VCaP (cell line): ENCODE data around the gene LTB4R.
A peak's percentile ranks its signal among the peaks of the same experiment; 100 is the strongest.

Experiments
- H3K27ac ChIP-seq: fragments of 450-650 bp; 2 replicates; pipeline ENCODE4 v1.5.1; 2017
- TF ChIP-seq, protein P1 (sequence below): fragments of 450-650 bp; conservative IDR thresholded peaks from 2 replicates; pipeline ENCODE4 v1.5.1; 2017; ENCODE audit warnings: mild to moderate bottlenecking, moderate library complexity

Gene LTB4R

DNA sequence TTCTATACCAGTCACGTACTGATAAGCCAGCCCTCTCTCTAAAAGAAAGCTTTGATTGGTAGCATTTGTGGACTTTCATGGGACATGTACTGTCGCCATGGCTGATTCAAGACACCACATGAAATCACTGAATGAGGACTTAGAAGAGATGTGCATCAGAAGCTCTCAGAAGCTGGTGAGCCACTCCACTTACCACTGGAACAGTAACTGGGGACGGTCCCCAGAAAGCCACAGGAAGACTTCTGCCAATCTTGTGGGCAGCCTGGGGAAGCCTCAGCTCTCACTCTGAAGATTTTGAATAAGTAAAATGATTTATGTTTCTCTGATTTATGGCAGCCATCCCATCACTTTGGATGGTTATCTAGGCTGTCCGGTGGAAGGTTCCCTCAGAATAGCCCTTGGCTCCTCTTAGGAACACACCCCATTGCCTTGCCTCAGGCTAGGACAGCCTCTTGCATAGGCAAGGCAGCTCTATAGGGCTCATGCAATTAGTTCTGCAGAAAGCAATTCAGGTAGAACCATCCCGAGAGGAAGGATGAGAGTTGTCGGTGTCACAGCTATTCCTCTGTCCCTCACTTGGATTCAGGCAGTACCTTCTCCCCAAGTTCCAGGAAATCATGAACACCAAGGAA is 21.5 kb upstream of the LTB4R start:
- H3K27ac ChIP-seq: no peak overlapping the region
- TF ChIP-seq, protein P1, sequence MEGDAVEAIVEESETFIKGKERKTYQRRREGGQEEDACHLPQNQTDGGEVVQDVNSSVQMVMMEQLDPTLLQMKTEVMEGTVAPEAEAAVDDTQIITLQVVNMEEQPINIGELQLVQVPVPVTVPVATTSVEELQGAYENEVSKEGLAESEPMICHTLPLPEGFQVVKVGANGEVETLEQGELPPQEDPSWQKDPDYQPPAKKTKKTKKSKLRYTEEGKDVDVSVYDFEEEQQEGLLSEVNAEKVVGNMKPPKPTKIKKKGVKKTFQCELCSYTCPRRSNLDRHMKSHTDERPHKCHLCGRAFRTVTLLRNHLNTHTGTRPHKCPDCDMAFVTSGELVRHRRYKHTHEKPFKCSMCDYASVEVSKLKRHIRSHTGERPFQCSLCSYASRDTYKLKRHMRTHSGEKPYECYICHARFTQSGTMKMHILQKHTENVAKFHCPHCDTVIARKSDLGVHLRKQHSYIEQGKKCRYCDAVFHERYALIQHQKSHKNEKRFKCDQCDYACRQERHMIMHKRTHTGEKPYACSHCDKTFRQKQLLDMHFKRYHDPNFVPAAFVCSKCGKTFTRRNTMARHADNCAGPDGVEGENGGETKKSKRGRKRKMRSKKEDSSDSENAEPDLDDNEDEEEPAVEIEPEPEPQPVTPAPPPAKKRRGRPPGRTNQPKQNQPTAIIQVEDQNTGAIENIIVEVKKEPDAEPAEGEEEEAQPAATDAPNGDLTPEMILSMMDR: no peak

DNA sequence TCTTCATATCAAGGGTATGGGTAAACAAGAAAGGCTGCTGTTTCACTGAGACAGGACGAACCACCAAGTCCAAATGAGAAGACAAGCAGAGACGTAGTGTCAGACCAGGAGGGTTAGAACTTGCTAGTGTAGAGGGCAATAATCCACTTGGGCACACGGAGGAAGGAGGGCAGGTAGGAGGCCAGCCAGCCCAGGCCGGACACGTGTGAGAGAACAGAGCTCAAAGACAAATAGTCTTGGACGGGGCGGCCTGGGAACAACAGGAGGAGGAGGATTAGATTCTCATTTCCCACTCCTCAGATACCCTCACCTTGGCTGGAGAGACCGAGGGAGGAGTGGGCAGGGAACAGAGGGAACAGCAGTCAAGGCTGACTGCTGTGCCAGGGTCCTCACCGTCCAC is 20.6 kb upstream of the LTB4R start:
- TF ChIP-seq, protein P1: no peak
- H3K27ac ChIP-seq: no peak overlapping the region

DNA sequence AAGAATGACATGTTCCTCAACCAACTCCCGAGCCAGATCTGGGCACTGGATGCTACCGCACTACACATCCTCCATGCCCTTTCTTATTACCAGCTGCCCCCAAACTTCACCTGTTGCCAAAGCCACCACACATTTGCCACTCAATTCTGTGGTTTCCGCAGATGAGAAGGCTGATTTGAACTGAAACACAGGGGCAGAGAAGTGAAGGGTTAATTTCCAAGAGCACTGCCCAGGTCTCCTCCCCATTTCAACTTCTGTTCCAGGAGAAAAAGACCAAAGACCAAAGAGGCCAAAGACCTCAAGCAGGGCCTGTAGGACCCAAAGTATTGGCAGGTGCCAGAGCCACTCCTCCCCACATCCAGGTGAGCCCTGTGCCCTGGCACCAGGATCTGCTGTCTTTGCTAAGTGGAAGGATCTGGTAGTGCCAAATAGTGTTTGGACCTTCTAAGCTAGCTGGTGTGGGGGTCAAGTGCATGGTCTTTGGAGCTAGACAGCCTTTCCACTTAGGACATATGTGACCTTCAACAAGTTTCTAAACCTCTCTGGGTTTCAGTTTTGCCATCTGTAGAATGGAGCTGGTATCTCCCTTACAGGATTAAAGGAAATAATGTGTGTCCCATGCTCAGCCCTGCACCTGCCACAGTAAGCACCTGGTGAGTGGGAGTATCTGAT is 19.7 kb upstream of the LTB4R start:
- no peak overlapping the region for H3K27ac ChIP-seq
- TF ChIP-seq, protein P1: no peak

DNA sequence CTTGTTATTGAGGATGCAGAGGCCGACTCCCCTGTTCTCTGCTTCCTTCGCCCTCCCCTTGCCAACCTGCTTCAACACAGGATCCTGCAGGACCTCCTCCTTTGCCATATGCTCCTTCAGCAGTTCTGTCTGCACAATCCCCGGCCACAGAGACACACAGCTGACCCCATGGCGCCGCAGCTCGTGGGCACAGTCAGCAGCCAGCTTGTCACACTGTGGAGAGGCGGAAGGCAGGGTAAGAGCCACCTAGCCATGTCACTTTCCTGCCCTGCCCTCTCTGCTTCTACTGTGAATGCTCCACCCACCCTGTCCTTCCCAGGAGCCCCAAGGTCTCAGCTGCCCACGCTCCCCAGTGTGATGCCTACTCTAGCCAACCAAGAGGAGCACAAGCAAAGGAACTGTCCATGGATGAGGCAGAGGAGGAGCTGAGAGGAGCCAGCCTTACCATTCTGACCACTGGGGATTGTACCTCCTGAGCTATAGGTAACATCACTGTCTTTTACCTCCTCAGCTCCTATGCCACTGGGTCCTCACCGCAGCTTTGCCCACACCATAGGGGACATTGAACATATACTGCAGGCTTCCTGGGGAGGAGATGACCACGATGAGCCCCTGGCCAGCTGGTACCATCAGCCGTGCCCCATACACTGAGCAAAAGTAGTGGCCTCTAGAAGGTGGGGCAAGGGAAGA is 19.0 kb upstream of the LTB4R start:
- no peak overlapping the region for H3K27ac ChIP-seq
- TF ChIP-seq, protein P1: no peak

DNA sequence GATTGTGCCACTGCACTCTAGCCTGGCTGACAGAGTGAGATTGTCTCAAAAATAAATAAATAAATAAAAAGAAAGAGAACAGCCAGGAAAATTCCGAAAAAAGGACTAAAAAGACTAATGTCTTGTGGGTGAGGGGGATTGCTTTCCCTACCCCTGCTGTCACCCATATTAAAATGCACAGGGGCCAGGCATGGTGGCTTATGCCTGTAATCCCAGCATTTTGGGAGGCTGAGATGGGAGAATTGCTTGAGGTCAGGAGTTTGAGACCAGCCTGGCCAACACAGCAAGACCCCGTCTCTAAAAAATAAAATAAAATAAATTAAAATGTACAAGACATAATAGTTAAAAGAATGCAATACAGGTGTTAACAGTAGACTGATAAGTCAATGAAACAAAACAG is 17.8 kb upstream of the LTB4R start:
- TF ChIP-seq, protein P1: no peak
- no peak overlapping the region for H3K27ac ChIP-seq

DNA sequence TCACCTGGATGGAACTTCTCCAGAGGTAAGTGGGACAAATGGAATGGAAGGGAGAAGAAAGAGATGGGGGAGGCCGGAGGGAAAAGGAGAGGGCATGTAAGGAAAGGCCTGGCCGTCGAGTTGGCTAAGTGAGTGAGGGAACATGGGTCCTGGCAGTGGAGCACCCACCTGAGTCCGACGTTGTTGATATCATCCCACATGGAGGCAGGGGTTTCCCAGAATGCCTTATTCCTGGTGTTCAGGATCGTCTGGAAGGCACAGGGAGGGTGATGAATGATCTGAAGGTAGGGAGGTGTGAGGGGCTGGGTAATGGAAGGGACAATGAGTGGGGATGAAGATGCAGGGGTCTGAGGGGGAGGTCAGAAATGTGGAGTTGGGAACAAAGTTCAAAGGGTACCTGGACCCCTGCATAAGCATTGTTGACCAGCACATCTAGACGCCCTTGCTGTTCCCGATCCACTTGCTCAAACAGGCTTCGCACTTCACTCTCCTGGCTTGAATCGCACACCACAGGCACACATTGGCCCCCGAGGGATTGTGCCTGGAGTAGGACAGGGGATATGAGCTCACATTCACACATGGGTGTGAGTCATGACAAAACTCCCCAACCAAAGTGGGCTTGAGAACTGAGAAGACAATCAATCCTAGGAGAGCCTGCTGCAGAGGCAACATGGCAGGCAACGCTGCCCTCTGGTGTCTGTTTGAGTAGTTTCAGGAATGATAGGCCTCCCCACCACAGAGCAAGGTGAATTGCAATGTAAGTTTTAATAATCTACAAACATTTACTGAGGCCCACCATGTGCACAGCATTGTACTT is 14.8 kb upstream of the LTB4R start:
- no peak overlapping the region for H3K27ac ChIP-seq
- TF ChIP-seq, protein P1: peak; percentile 80
